ENCODE data around the gene DMD. TPM values are rescaled to one million over a fixed set of nuclear protein-coding genes. Genes with fewer than 3 reads are reported as not detected.

DMD gene
- total and polyA plus RNA-seq, 9 donors = 14.0 to 70.5 (median 37.6) TPM

DNA sequence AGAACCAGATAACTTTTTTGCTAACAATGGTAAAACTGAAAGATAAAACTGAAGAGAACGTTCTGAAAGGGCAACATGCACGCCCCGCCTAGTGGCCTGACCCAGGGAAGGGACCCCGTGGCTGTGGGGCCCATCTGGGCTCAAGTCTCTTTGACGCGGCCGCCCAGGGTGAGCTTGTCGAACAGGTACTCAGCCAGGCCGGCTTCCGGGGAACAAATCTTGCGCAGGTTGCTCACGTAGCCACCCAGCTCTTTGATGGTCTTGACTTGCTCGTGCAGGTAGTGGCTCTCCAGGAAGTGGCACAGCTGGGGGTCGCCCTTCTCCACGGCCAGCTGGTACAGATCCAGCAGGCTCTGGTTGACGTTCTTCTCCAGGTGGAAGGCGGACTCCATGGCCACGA lies 2140.1 kb downstream of the DMD start:
- Histone ChIP-seq H3K4me3 (no peak overlapping the region), H3K36me3 (no peaks in the 10 kb centered on the region), H3K27ac (no peak overlapping the region), H3K27me3 (no peaks in the 10 kb centered on the region), H3K4me1 (ENCODE audit: insufficient read depth) (no peaks in the 10 kb centered on the region), H3K9me3 (no peaks in the 10 kb centered on the region)
- WGBS, 3 donors = 79 to 87% (median 83%) methylated on average over 18 of the region's 18 CpGs
- intact Hi-C loops (cut with DNase I) = no loop called here
- TF ChIP-seq, protein P1, sequence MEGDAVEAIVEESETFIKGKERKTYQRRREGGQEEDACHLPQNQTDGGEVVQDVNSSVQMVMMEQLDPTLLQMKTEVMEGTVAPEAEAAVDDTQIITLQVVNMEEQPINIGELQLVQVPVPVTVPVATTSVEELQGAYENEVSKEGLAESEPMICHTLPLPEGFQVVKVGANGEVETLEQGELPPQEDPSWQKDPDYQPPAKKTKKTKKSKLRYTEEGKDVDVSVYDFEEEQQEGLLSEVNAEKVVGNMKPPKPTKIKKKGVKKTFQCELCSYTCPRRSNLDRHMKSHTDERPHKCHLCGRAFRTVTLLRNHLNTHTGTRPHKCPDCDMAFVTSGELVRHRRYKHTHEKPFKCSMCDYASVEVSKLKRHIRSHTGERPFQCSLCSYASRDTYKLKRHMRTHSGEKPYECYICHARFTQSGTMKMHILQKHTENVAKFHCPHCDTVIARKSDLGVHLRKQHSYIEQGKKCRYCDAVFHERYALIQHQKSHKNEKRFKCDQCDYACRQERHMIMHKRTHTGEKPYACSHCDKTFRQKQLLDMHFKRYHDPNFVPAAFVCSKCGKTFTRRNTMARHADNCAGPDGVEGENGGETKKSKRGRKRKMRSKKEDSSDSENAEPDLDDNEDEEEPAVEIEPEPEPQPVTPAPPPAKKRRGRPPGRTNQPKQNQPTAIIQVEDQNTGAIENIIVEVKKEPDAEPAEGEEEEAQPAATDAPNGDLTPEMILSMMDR (IDR thresholded peaks at IDR 0.05) = no peak
- TF ChIP-seq POLR2A (IDR thresholded peaks at IDR 0.05) (no peak), EP300 (IDR thresholded peaks at IDR 0.05) (no peak)
- no peak for DNase-seq

GRCh38 chrX:31070057-31070468 lies 2141.3 kb downstream of the DMD start:
- DNase-seq = no peak
- no peaks in the 10 kb centered on the region for H3K4me1 ChIP-seq (ENCODE audit: insufficient read depth)
- TF ChIP-seq POLR2A (IDR thresholded peaks at IDR 0.05) = no peak
- TF ChIP-seq, protein P1 (IDR thresholded peaks at IDR 0.05) = no peak
- no peak for TF ChIP-seq EP300 (IDR thresholded peaks at IDR 0.05)
- H3K27ac ChIP-seq = no peak overlapping the region
- no peaks in the 10 kb centered on the region for H3K36me3 ChIP-seq
- no peaks in the 10 kb centered on the region for H3K9me3 ChIP-seq
- H3K27me3 ChIP-seq = no peaks in the 10 kb centered on the region
- intact Hi-C loops (cut with DNase I) = no loop called here
- H3K4me3 ChIP-seq = no peak overlapping the region

Small RNA genes within 50 kb of the gene (microRNA-seq; reads per million reads assigned to microRNA genes)
- 0 reads per million in 3 donors for gene MIR3915
- gene MIR548F5 = 0 reads per million in 3 donors

Small RNA genes within 50 kb of the gene (small RNA-seq; reads per million reads assigned to genes)
- not detected for gene MIR3915
- gene MIR548F5 = not detected
- not detected for gene RNA5SP501
- not detected for gene RNU6-894P

Measured in ovary (tissue), 9 donors.